Stimulated activated CD8-positive, alpha-beta memory T cell treated with anti-CD3 and anti-CD28 coated beads, Interleukin-4, amount 100 ng/mL, for 48 hours (primary cell): ENCODE data around the gene A2M.
"Not testable (repeated sequence)": the region's sequence is repeated elsewhere in the genome, so short reads cannot be mapped to it uniquely, and the experiment has no call there.

ENCODE experiments used
- DNase-seq: peaks from one replicate; pipeline ENCODE4 v3.0.0-alpha.2; 2020

The A2M gene

DNA sequence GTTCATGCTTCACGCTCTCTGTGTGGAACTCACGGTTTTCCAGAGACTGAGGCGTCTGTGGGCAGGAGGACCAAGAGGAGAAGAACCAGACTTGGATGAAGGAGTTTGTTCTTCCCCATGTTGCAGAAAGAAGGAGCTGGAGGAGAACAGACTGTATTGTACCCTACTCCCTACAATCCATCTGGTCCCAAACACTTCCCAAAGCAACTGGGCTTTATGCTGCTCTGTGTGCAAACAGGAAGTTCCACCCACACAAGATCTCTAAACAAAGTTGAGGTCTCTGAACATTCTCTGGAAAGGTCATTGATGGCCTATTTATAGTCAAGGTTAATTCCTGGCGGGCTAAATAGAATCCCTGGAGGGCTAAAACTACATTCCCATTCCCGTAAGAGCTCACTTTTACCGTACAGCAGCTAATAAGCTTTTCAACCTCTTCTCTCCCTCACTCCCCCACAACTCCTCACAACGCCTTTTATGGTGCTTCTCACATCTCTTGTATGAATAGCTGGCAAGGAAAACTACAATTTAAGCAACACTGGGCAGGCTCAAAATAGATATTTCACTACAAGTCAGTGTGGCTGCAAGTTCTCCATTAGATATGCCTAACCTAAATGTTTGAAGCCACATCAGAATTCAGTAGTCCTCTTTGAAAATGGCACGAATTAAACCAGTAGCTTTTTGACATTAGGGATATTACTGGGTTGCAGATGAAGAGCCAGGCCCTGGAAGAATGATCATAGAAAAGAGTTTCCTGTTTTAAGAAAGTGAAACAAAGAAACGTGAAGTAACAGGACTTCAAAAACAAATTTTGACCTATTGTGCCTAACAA lies at the start of gene A2M:
A2M (minus strand) TSS at position 189 of the 829 bp plus-strand sequence; CDS start at position 119, 70 bp downstream.
- no peak for DNase-seq

DNA sequence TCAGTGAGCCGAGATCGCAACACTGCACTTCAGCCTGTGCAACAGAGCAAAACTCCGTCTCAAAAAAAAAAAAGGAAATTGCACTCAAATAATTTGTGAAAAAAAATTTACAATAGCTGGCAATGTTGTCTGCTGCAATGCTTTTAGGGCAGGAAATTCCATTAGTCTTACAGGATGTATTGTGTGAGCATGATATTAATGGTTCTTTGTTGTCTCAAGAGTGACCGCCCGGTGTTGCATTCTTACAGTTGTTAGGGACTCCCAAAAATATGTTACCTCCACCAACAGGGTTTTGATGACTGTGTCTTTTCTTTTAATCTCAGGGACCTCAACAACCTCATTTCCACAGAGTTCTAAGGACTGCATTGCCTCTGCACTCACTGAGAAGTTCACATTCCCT lies 47.7 kb upstream of the A2M start:
- DNase-seq = no peak

DNA sequence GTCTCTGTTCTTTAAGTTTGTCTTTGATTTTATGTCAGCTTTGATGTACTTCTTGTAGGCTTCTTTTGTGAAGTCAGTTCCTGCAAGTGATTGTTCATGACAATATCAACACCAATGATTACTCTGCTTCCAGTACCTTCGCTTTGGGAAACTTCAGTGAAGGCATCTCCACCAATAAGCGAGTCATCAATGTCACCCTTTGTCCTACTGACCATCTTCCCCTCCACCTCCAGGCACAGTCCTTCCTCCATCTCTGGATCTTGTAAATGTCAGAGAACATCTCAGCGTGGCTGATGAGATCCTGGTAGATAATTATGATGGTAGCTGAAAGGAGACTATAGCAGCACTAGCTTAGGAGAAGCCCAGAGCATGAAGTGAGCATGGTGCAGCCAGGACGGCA lies 40.4 kb upstream of the A2M start:
- DNase-seq = no peak

DNA sequence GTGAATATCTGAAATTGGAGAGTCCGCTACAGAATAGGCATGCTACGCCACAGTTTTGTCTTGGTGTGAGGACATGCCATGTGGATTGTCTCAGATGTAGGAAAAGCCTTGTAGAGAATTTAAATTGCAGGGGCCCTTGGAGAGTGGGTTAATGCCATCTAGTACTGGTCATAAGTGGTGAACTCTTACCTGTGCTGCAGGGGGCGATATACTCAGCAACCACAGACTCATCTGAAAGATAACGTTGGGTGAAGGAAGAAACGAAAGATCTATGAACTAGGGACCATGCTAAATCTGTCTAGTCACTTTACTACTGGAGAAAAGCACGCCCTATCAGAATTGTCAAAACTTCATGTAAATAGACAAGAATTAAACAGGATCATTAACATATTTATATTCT lies 33.7 kb upstream of the A2M start:
- no peak for DNase-seq

DNA sequence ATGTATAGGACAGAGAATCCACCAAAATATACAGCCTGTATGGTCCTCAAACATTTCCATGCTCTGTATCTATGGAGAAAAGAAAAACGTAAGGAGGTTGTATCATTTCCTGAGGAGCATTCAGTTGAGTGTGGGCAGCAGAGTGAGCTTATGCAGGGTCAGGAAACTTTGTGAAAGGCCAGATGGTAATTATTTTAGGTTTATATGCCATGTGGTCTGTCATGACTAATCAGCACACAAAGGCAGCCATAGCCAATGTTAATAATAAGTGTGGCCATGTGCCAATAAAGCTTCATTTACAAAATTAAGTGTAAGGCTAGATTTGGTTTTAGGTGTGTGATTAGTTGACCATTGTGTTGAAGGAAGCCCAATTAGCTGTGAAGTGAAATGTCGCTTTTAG lies 33.2 kb upstream of the A2M start:
- DNase-seq = no peak

DNA sequence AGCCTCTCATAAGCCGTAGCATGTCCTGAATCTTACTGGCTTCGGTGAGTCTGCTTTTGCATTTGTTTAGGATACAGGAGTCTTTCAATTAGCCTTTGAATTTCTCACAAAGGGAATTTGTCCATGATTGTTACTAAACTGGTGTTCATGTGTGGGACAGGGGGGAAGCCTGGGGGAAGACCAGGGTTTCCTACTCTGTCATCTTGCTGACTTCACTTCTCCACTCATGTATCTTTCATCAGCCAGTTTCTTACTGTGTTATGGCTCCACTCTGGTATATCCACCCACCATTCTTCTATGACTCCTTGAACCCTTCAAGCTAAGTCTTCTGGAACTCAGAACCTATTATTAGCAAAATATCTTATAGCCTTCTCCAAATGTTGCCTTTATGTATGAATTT lies 31.7 kb upstream of the A2M start:
- no peak for DNase-seq

DNA sequence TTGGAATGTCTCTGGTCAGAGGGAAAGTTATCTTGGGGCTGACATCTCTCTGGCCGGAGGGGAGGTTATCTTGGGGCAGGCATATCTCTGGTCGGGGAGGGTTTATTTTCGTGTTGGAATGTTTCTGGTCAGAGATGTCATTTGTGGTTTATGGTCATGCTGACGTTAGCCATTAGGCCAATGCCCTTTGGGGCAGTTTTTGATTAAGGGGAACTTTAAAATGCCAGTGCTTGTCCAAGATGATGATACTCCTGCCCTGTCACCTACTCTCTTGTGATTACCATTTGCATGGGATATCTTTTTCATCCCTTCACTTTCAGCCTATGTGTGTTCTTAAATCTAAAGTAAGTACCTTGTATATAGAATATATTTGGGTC lies 29.0 kb upstream of the A2M start:
- DNase-seq = no peak

DNA sequence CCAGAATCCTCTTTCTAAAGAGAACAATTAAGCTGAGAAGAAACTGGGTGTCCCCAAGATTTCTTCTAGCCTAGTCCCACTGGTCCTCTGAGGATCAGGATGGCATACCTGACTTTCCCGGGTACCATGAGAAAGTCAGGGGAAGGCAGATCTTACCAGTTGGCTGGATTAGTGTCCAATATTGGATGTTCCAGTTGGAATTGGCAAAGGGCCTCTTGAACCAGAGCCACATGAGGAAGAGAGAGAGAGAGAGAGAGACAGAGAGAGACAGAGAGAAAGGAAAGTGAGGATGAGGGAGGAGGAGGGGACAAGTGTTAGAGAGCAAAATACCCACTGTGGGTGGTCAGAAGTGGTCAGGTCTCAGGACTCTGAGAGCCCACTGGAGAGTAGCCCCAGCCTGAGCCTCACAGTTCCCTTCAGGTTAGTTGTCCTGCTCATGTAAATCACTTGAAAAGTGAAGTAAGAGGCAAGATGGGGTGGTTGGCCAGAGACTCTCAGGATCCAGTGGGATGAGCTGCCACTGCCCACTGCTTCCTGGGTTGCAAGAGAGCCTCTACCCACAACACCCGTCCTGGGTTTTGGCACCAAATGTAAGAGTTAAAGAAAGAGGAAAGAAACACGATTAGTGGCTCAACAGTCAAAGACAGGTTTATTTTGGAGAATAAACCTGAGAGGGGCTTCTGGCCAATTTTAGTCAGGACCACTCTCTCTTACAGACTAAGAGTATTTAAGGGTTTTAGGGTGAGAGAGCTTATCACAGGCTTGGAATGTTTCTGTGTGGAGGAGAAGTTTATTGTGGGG lies 28.4 kb upstream of the A2M start:
- DNase-seq = no peak

DNA sequence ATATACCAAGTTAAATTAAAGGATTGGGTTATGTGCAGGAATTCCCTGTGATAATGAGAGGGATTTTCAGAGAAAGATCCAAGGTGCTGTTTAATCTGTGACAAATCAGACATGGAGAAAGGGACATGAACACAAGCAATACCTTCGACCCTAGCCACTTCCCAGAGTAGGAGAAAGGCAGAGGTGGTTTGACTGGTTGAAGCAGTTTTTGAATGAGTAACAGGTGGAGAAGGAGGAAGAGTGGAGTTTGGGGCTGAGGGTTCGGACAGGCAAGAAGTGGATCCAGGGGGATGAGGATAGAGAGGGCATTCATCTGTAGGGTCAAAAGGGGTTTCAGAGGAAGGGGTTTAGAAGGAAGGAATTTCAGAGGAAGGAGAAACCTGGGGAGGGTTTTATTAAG lies 27.4 kb upstream of the A2M start:
- DNase-seq = no peak

DNA sequence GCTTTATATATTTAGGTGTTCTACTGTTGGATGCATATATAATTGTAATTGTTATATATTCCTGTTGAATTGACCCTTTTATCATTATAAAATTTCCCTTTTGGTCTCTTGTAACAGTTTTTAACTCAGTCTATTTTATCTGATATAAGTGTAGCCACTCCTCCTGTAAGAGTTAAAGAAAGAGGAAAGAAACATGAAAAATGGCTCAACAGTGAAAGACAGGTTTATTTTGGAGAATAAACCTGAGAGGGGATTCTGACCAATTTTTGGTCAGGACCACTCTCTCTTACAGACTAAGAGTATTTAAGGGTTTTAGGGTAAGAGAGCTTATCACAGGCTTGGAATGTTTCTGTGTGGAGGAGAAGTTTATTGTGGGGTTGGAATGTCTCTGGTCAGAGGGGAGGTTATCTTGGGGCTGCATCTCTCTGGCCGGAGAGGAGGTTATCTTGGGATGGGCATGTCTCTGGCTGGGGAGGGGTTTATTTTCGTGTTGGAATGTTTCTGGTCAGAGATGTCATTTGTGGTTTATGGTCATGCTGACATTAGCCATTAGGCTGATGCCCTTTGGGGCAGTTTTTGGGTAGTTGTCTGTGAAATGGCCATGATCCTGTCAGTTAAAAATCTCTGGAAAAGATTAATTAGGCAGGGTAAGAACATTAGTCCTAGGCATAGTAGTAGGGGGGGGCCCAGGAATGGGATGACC lies 24.0 kb upstream of the A2M start:
- DNase-seq = not testable (repeated sequence)

DNA sequence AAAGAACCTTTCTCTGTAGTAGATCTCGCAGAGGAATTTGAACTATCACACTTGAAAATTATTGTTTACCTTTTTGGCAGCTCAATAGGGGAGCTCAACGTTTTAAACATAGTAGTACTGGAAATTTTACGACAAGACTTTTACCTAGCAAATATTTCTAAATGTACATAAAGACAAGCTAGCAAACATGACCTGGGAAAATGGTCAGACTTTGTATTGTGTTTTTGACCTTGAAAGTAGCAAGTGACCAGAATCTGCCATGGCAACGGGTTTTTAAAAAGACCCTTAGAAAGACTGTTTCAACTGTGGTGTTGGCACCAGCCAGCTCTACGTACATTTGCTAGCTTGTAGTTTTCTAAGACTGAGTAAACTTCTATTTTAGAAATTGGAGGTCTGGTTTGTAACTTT lies 20.2 kb upstream of the A2M start:
- no peak for DNase-seq

DNA sequence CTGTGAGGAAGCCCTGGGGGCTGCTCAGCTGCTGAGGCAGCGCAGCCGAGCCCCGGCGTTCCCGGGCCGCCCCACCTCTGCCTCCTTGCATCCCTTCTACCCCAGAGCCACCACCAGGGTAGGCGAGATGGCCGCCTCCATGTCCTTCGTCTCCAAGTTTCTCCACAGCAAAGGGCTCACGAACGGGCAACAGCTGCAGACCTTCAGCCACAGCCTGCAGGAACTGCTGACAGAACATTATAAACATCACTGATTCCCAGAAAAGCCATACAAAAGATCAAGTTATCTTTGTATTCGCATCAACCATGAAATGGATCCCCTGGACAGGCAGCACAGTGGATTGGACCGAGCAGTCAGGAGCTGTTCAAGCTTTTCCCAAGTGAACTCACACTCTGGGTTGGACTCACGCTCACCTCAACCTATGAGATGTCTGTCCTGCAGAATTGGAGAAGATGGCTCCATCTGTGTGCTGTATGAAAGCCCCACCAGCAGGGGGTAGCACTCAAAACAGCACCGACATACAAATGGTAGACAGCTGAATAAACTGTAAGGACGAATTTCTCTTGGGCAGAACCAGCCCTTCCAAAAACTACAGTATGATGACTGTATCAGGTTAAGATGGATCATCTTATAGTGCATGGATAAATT lies 19.4 kb upstream of the A2M start:
- DNase-seq = no peak

DNA sequence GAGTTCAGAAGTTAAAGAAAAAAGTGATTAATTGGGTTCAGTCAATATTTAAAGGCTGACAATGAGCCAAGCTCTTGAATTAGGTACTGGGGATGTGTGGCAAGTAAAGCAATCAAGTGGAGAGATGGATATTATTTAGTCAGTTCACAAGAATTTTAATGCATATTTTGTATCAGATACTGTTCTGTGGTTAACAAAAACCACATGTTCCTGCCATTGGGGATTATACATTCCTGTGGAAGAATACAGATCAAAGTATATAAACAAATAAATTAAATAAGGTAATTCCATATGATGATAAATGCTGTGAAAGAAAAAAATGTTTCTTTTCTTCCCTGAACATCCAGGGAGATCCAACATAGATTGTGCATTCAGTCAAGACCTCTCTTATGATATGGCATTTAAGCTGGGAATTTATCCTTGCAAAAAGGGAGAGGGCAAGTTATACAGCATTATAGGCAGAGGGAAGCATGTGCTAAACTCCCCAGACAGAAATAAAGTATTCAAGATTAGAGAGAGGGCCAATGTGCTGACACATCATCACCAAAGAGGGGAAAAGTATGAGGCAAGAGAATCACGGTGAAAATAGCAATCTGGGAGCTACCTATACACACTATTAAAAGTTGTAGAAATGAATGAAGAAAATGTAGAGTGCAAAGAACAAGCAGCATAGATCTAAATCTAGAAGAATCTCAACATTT lies 17.6 kb upstream of the A2M start:
- DNase-seq = no peak

DNA sequence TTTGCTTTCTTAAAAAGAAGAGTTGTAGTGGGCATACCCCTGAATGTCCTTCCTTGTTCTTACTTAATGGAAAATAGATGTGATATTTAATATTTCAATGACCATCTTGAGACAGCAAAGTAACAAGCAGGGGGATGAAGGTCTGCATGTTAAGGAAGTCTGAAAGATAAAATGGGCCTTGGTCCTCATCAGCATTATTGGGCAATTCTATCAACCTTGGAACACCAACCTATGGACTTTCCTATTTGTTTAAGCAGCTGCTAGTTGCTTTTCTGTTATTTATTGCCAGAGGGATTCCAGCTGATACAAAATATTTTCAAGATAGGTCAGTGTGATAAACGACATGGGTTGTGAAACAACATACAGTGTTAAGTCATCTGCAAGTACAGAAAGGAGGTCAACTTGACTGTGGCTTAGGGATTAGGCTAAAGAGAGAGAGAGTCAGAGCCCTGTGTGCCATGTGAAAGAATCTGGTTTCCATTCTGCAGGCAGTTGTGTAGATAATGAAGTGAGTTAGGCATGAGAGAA lies 16.4 kb upstream of the A2M start:
- no peak for DNase-seq

DNA sequence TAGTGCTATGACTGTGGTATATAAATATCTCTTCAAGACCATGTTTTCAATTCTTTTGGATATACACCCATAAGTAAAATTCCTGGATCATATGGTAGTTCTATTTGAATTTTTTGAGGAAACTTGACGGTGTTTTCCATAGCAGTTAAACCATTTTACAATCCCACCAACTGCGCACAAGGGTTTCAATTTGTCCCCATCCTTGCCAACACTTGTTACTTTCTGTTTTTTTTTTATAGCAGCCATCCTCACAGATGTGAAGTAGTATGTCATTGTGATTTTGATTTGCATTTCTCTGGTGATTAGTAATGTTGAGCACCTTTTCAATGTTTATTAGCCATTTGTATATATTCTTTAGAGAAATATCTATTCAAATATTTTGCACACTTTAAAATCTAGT lies 14.5 kb upstream of the A2M start:
- no peak for DNase-seq

DNA sequence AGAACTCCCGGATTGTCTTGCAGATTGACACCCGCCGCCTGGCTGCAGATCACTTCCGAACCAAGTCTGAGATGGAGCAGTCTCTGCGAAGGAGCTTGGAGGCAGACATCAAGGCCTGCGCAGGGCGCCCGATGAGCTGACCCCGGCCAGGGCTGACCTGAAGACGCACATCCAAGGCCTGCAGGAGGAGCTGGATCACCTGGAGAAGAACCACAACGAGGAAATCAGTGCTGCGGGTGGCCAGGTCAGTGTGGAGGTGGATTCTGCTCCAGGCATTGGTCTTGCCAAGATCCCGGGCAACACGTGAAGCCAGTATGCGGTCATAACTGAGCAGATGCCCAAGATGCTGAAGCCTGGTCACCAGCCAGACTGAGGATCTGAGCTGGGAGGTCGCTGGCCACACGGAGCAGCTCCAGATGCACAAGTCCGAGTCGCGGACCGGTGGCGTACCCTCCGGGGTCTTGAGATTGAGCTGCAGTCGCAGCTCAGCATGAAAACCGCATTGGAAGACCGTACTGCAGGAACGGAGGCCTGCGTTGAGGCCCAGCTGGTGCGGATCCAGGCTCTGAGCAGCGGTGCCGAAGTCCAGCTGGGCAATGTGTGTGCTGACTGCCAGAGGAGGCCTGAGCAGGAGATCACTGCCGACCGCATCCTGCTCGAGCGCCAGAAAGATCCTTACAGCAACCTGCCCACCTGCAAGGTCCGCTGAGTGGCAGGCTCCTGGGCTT lies 12.4 kb upstream of the A2M start:
- no peak for DNase-seq

DNA sequence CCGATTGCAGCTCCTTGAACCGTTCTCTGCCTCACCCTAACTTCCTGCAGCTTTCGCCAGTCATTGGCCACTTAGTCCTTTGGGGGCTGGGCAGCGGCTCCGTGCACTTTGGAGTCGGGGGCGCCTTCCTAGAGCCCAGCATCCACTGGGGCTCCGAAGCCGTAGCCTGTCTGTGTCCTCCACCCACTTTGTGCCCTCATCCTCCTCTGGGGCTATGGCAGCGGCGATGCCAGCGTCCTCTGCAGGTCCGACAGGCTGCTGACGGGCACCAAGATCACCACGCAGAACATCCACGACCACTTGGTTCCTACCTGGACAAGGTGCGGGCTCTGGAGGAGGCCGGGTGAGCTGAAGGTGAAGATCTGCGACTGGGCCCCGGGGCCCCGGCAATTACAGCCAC lies 11.8 kb upstream of the A2M start:
- DNase-seq = no peak

DNA sequence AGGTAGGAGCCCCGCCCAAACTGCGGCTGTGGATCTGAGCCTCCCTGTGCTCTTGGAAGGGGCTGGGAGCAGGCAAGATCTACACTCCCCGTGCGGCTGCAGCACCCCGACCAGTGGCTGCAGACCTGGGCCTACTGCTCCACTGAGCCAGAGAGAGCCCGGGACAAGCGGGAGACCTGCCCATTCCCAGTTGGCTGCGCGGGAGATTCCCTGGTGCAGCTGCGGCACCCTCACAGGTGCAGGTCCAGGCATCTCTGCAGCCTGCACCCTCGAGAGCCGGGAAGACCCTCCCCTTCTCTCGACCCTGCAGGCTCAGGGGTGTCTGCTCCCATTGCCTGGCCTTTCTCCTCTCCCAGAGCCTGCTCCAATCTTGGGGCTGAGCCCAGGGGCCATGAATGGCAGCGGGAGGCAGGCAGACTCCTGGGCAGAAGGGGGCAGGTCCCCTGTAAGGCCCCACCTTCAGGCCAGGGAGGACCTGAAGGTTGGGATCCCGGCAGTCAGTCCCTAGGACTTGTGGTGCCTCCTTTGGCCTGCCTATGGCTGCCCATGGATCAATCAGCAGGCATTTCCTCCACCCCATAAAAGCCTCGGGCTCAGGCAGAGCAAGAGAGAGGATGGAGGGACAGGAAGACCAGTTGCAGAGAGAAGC lies 8.8 kb upstream of the A2M start:
- no peak for DNase-seq

DNA sequence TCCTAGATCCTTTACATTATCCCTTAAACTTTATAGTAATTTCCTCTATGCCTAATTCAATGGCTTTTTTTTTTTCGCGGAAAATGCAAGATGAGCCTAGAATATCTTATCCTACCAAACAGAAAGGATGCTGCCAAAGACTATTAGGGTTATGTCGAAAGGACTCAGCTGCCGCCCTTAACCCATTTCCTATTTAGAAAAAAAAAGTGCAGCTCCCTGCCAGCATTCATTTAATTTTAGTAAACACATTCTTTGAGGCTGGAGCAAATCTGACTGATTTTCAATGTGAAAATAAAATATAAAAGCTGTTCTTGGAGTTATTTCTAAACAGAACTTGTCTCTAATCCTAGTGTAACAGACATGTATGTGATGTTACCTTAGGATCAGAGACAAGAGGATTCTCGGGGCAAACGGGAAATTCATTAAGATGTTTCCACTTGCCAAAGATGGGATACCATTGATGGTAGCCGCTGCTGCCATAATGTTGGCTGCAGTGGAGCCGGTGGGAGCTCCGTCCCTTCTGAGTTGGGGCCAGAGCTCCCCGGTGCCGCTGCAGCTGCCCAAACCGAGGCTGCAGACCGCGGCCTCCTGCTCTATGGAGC lies 8.2 kb upstream of the A2M start:
- DNase-seq = no peak

DNA sequence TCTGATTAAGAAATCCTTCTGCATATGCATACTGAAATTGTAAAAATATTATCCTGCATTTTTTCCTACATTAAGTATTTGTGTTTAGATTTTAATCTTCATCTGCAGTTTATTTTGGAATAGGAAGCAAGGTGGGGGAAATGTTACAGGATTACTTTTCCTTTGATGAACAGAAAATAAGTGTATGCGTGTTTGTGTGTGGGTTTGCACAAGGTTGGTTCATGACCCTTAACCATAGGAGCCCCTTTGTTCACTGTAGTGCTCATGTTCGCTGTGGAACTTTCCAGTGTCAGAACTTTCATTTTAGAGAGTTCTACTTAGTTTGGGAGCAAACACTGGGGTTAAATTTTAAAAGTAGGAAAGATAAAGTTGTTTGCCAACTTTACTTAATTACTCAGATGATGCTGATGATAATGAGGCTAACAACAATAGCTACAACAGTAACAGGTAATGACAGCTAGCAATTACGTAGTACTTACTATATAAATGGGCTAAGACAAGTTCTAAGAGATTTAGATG lies 6.4 kb upstream of the A2M start:
- DNase-seq = no peak
